ENCODE measurements around the gene DCAF7. TPM values are rescaled to one million over a fixed set of nuclear protein-coding genes. Genes with fewer than 3 reads are reported as not detected.

Gene DCAF7
- total RNA-seq, 1 experiment from 2014 or later, result 60.4 TPM

GRCh38 chr17:63622574-63623390 is 72.5 kb downstream of the DCAF7 start:
- DNase-seq (ENCODE audit: low read depth, low spot score) (no peak), ATAC-seq (peak; percentile 79)
- in situ Hi-C loops (cut with HindIII; ENCODE audit: low pct_unique_long_range_greater_than_20kb, low sequenced_read_pairs), result no loop called here
- intact Hi-C loops (cut with micrococcal nuclease; ENCODE audit: unreplicated experiment), result no loop called here
- Histone ChIP-seq H3K9me3 (ENCODE audit: control insufficient read depth, insufficient read depth, low read depth, low read length) (no peaks in the 10 kb centered on the region), H3K27me3 (ENCODE audit: control insufficient read depth, insufficient read depth, low read length) (no peaks in the 10 kb centered on the region), H3K4me1 (ENCODE audit: control insufficient read depth, insufficient read depth, low read length) (peaks cover 22% of the 10 kb centered on the region), H3K27ac (ENCODE audit: low read length) (peak overlapping the region; percentile 44; the same call in 1 of the 2 replicates), H3K4me3 (ENCODE audit: low read depth in 2 of 2, low read length in 2 of 2) (peak overlapping the region; percentile 70 to 76), H3K36me3 (ENCODE audit: control insufficient read depth, insufficient read depth, low read length) (peaks cover 5% of the 10 kb centered on the region; the same call in 1 of the 2 replicates)
- CTCF ChIA-PET, result no interaction called here
- POLR2A ChIA-PET, result no interaction called here
- no TSS peak for BruUV-seq (replicated peaks)
- TF ChIP-seq REST (IDR thresholded peaks at IDR 0.05; ENCODE audit: insufficient read depth in 1 of 2, low read depth in 2 of 2, low read length in 1 of 2), result no peak
- 0 out of 2 replicates have a peak, but pooled peaks have one; percentile 63 for TF ChIP-seq SIN3A (IDR thresholded peaks at IDR 0.05; ENCODE audit: borderline replicate concordance, insufficient read depth, low read depth, low read length)
- no peak for TF ChIP-seq POLR2AphosphoS5 (IDR thresholded peaks at IDR 0.05; ENCODE audit: low read depth, low read length)
- TF ChIP-seq TCF7L2 (IDR thresholded peaks at IDR 0.05; ENCODE audit: low read depth, low read length), result no peak
- TF ChIP-seq CTCF (IDR thresholded peaks at IDR 0.05), result no peak

- ATAC-seq, result no peak
- no TSS peak for BruUV-seq (replicated peaks)
- intact Hi-C loops (cut with micrococcal nuclease; ENCODE audit: unreplicated experiment) (no loop called here), in situ Hi-C loops (cut with HindIII; ENCODE audit: low pct_unique_long_range_greater_than_20kb, low sequenced_read_pairs) (no loop called here)
- H3K27ac ChIP-seq (ENCODE audit: low read length), result peak overlapping the region; percentile 44; the same call in 1 of the 2 replicates
- TF ChIP-seq TCF7L2 (IDR thresholded peaks at IDR 0.05; ENCODE audit: low read depth, low read length) (no peak), REST (IDR thresholded peaks at IDR 0.05; ENCODE audit: insufficient read depth in 1 of 2, low read depth in 2 of 2, low read length in 1 of 2) (no peak), POLR2AphosphoS5 (IDR thresholded peaks at IDR 0.05; ENCODE audit: low read depth, low read length) (no peak), SIN3A (IDR thresholded peaks at IDR 0.05; ENCODE audit: borderline replicate concordance, insufficient read depth, low read depth, low read length) (no peak)
- peaks cover 5% of the 10 kb centered on the region; the same call in 1 of the 2 replicates for H3K36me3 ChIP-seq (ENCODE audit: control insufficient read depth, insufficient read depth, low read length)
- ChIA-PET CTCF (no interaction called here), POLR2A (no interaction called here)
- peak overlapping the region; percentile 70 to 76 for H3K4me3 ChIP-seq (ENCODE audit: low read depth in 2 of 2, low read length in 2 of 2)
- H3K27me3 ChIP-seq (ENCODE audit: control insufficient read depth, insufficient read depth, low read length), result no peaks in the 10 kb centered on the region
- DNase-seq (ENCODE audit: low read depth, low spot score), result no peak
- no peaks in the 10 kb centered on the region for H3K9me3 ChIP-seq (ENCODE audit: control insufficient read depth, insufficient read depth, low read depth, low read length)
- H3K4me1 ChIP-seq (ENCODE audit: control insufficient read depth, insufficient read depth, low read length), result peaks cover 22% of the 10 kb centered on the region
Measured at GRCh38 chr17:63623786-63624530, 73.7 kb downstream of the DCAF7 start.
